ENCODE results near the gene TRIM65. TPM values are rescaled to one million over a fixed set of nuclear protein-coding genes. Genes with fewer than 3 reads are reported as not detected.

TRIM65 gene
- total RNA-seq, 2 experiments from 2014 or later: 24.5 to 25.5 TPM

- Mint-ChIP-seq H3K4me3 (no peak overlapping the region), H3K9me3 (no peaks in the 10 kb centered on the region), H3K27ac (no peak overlapping the region), H3K4me1 (ENCODE audit: low read depth) (peaks cover 22% of the 10 kb centered on the region), H3K27me3 (ENCODE audit: low read depth) (no peaks in the 10 kb centered on the region), H3K36me3 (ENCODE audit: low read depth) (peaks cover 4% of the 10 kb centered on the region)
- CTCF ChIA-PET: interaction anchor here (0.6 to 1.6 kb wide), 2 partner anchors 45 to 104 kb away, joined by 3 to 9 read pairs; no protein-coding TSS in a partner anchor
- DNase-seq: no peak
- intact Hi-C loops (cut with micrococcal nuclease): loop anchor here (10.0 kb wide), 2 partner anchors 284 to 484 kb away; partner anchors contain the start of gene SPHK1
Measured at GRCh38 chr17:75900691-75901533, 4.2 kb upstream of the TRIM65 start.

GRCh38 chr17:75899767-75900468 lies 3.2 kb upstream of the TRIM65 start:
- Mint-ChIP-seq H3K9me3 (no peaks in the 10 kb centered on the region), H3K4me1 (ENCODE audit: low read depth) (peaks cover 27% of the 10 kb centered on the region), H3K4me3 (no peak overlapping the region), H3K36me3 (ENCODE audit: low read depth) (peaks cover 10% of the 10 kb centered on the region), H3K27ac (no peak overlapping the region), H3K27me3 (ENCODE audit: low read depth) (no peaks in the 10 kb centered on the region)
- intact Hi-C loops (cut with micrococcal nuclease): loop anchor here (5.0 to 10.0 kb wide), 3 partner anchors 123 to 485 kb away; partner anchors contain the start of gene SPHK1
- CTCF ChIA-PET: interaction anchor here (0.6 to 1.6 kb wide), 3 partner anchors 44 to 105 kb away, joined by 3 to 9 read pairs (median 3); no protein-coding TSS in a partner anchor
- no peak for DNase-seq

DNA sequence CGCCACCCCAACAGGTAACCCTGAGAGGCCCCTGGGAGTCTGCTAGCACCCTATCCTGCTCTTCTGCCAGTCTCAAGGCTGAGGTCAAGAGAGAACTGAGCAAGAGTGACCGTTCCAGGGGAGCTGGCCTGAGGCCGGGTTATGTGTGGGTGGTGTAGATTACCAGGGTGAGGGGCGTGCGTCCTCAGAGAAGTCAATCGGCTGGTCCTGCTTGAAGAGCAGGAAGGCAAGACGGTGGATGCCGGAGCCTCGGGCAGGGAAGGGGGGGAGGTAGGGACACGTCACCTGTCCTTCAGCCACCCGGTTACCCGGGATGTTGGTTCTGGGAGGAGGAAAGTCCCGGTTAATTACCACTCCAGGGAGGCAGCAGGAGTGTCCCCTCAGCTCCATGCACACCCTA lies 2.6 kb upstream of the TRIM65 start:
- DNase-seq: no peak
- intact Hi-C loops (cut with micrococcal nuclease): loop anchor here (5.0 kb wide), 1 partner anchor 122 kb away; a partner anchor contains a TSS
- Mint-ChIP-seq H3K9me3 (no peaks in the 10 kb centered on the region), H3K27me3 (ENCODE audit: low read depth) (no peaks in the 10 kb centered on the region), H3K4me1 (ENCODE audit: low read depth) (peaks cover 29% of the 10 kb centered on the region), H3K36me3 (ENCODE audit: low read depth) (peaks cover 10% of the 10 kb centered on the region), H3K27ac (no peak overlapping the region), H3K4me3 (no peak overlapping the region)
- CTCF ChIA-PET: interaction anchor here (0.6 to 1.6 kb wide), 3 partner anchors 39 to 106 kb away, joined by 3 to 9 read pairs (median 4); no protein-coding TSS in a partner anchor

DNA sequence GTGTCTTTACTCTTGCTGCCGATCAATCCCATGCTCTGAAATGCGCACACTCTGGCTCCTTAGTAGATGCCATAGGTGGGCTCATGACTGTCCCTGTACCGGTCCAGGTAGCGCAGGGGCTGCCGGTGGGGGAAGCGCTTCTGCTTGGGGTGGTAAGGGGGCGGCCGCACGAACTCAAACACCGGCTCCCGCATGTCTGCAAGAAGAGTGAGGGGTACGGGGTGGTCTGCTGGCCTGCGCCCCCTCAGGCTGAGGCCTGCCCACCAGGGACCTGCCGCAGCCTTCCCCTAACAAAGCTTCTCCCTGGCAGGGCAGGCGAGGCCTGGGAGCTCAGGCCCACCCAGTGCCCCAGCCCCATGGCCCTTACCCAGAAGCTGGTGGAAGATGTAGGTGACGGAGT lies 2.0 kb upstream of the TRIM65 start:
- Mint-ChIP-seq H3K9me3 (no peaks in the 10 kb centered on the region), H3K36me3 (ENCODE audit: low read depth) (peaks cover 10% of the 10 kb centered on the region), H3K4me3 (no peak overlapping the region), H3K27ac (no peak overlapping the region), H3K27me3 (ENCODE audit: low read depth) (no peaks in the 10 kb centered on the region), H3K4me1 (ENCODE audit: low read depth) (peaks cover 32% of the 10 kb centered on the region)
- CTCF ChIA-PET: interaction anchor here (1.3 kb wide), 1 partner anchor 38 kb away, joined by 4 read pairs; no protein-coding TSS in a partner anchor
- intact Hi-C loops (cut with micrococcal nuclease): loop anchor here (5.0 kb wide), 1 partner anchor 121 kb away; a partner anchor contains a TSS
- DNase-seq: no peak

GRCh38 chr17:75898065-75898464 lies 1.3 kb upstream of the TRIM65 start:
- Mint-ChIP-seq H3K27ac (no peak overlapping the region), H3K36me3 (ENCODE audit: low read depth) (peaks cover 12% of the 10 kb centered on the region), H3K27me3 (ENCODE audit: low read depth) (no peaks in the 10 kb centered on the region), H3K4me3 (peak overlapping the region; percentile 63), H3K9me3 (no peaks in the 10 kb centered on the region), H3K4me1 (ENCODE audit: low read depth) (peaks cover 30% of the 10 kb centered on the region)
- intact Hi-C loops (cut with micrococcal nuclease): loop anchor here (5.0 kb wide), 1 partner anchor 121 kb away; a partner anchor contains a TSS
- no peak for DNase-seq
- CTCF ChIA-PET: interaction anchor here (0.5 to 1.6 kb wide), 3 partner anchors 37 to 108 kb away, joined by 4 to 5 read pairs (median 4); no protein-coding TSS in a partner anchor

GRCh38 chr17:75897160-75898019 lies 639 bp upstream of the TRIM65 start:
- H3K4me1 Mint-ChIP-seq (ENCODE audit: low read depth): peaks cover 28% of the 10 kb centered on the region
- peaks cover 12% of the 10 kb centered on the region for H3K36me3 Mint-ChIP-seq (ENCODE audit: low read depth)
- CTCF ChIA-PET: interaction anchor here (0.5 to 1.8 kb wide), 5 partner anchors 21 to 109 kb away, joined by 3 to 6 read pairs (median 4); no protein-coding TSS in a partner anchor
- peak overlapping the region; percentile 43 for H3K27ac Mint-ChIP-seq
- intact Hi-C loops (cut with micrococcal nuclease): loop anchor here (5.0 kb wide), 1 partner anchor 120 kb away; a partner anchor contains a TSS
- H3K27me3 Mint-ChIP-seq (ENCODE audit: low read depth): no peaks in the 10 kb centered on the region
- peak overlapping the region; percentile 63 for H3K4me3 Mint-ChIP-seq
- DNase-seq: no peak
- no peaks in the 10 kb centered on the region for H3K9me3 Mint-ChIP-seq

DNA sequence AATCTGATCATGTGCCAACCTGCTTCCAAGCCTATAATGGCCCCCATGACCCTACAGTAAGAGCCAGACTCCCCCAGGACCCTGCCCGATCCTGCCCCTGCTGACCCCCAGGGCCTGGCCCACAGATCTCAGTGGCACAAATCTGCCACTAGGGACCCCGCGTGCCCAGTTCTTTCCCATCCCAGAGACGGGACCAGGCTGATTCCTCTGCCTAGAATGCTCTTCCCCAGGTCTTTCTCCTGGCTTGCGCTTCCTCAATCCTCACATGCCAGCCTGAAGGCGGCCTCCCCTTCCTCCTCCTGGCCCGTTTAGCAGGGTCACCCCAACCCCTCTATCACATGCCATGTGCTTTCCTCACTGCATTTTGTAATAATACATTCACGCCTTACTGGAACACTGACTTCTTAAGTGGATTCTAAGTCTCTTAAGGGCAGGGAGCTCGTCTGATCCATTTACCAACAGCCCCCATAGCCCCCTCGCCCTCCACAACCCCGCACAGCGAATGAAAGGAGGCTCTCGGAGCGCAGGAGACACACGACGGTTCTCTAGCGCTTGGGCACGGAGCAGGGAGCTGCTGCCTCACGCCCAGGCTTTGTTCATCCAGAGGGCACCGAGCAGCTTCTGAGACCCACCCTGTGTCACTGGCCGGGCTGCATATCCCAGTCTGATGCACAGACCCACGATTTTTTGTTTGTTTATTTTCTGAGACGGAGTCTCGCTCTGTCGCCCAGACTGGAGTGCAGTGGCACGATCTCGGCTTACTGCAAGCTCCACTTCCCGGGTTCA lies 1.2 kb downstream of the TRIM65 start:
- Mint-ChIP-seq H3K27ac (peak overlapping the region; percentile 59), H3K4me3 (peak overlapping the region; percentile 79), H3K36me3 (ENCODE audit: low read depth) (peaks cover 13% of the 10 kb centered on the region), H3K4me1 (ENCODE audit: low read depth) (peaks cover 26% of the 10 kb centered on the region), H3K9me3 (no peaks in the 10 kb centered on the region), H3K27me3 (ENCODE audit: low read depth) (no peaks in the 10 kb centered on the region)
- intact Hi-C loops (cut with micrococcal nuclease): loop anchor here (1.0 to 5.0 kb wide), 5 partner anchors 9 to 130 kb away; partner anchors contain the start of genes GALK1, MRPL38 and WBP2
- DNase-seq: peak; percentile 28
- CTCF ChIA-PET: interaction anchor here (0.6 to 3.0 kb wide), 10 partner anchors 8 to 99 kb away, joined by 3 to 14 read pairs (median 3); no protein-coding TSS in a partner anchor

- H3K27me3 Mint-ChIP-seq (ENCODE audit: low read depth): no peaks in the 10 kb centered on the region
- peaks cover 26% of the 10 kb centered on the region for H3K4me1 Mint-ChIP-seq (ENCODE audit: low read depth)
- no peak for DNase-seq
- no peak overlapping the region for H3K27ac Mint-ChIP-seq
- CTCF ChIA-PET: interaction anchor here (0.9 to 3.0 kb wide), 5 partner anchors 10 to 141 kb away, joined by 3 to 14 read pairs (median 6); partner anchors contain the start of gene MRPL38
- H3K9me3 Mint-ChIP-seq: no peaks in the 10 kb centered on the region
- no peak overlapping the region for H3K4me3 Mint-ChIP-seq
- H3K36me3 Mint-ChIP-seq (ENCODE audit: low read depth): peaks cover 19% of the 10 kb centered on the region
- intact Hi-C loops (cut with micrococcal nuclease): no loop called here
Measured at GRCh38 chr17:75894049-75894733, 2.6 kb downstream of the TRIM65 start.

DNA sequence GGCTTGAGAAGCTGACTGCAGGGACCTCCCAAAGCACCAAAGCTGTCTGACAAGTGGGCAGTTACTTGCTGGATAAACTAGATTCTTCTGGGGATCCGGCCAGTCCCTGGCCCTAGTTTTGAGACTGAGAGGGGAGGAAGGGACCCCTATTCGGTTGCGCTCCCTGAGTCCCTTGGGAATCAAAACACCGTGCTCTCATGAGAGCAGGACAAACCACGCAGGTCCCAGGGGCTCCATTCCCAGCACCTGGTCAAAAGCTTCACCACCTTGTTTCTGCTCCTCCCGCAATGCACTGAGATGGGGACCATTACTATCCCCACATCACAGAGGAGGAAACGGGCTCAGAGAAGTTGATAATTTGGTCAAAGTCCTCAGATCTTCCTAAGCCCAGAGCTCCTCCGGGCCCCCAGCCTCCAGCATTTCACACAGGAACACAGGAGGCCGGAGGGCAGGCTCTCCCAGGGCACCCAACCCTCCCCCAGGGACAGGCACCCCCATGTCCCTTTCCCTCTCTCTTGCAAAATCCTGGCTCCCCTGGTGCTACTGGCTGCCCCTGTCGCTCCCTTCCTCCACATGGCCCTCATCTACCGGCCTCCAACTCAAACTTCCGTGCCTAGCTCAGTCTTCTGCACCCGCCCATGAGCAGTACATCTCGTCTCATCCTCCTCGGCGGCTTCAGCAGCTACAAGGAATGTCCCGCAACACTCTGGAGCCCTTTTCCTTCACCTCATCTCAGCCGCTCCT lies 3.3 kb downstream of the TRIM65 start:
- H3K4me1 Mint-ChIP-seq (ENCODE audit: low read depth): peaks cover 26% of the 10 kb centered on the region
- H3K27ac Mint-ChIP-seq: no peak overlapping the region
- intact Hi-C loops (cut with micrococcal nuclease): no loop called here
- no peaks in the 10 kb centered on the region for H3K27me3 Mint-ChIP-seq (ENCODE audit: low read depth)
- CTCF ChIA-PET: interaction anchor here (0.6 to 1.6 kb wide), 4 partner anchors 11 to 208 kb away, joined by 3 to 7 read pairs (median 4); partner anchors contain the start of gene MRPL38
- no peaks in the 10 kb centered on the region for H3K9me3 Mint-ChIP-seq
- no peak for DNase-seq
- H3K4me3 Mint-ChIP-seq: no peak overlapping the region
- H3K36me3 Mint-ChIP-seq (ENCODE audit: low read depth): peaks cover 16% of the 10 kb centered on the region

Measured in activated naive CD4-positive, alpha-beta T cell treated with anti-CD3 and anti-CD28 coated beads for 36 hours (primary cell).